Measurements from ENCODE around the gene CNOT1. TPM values are rescaled to one million over a fixed set of nuclear protein-coding genes. Genes with fewer than 3 reads are reported as not detected.

Gene CNOT1
- total RNA-seq, 1 experiment from 2014 or later, result 230 TPM

GRCh38 chr16:58472827-58473226, 156.8 kb downstream of the CNOT1 start (continued):
- TF ChIP-seq EZH2phosphoT487 (IDR thresholded peaks at IDR 0.05; ENCODE audit: borderline replicate concordance), result no peak
- no peak for TF ChIP-seq CBX3 (IDR thresholded peaks at IDR 0.05; ENCODE audit: low read depth)
- no peak for TF ChIP-seq MAX (IDR thresholded peaks at IDR 0.05)

GRCh38 chr16:58472266-58472665, 157.4 kb downstream of the CNOT1 start:
- Histone ChIP-seq H3K27ac (ENCODE audit: low read depth, low read length) (no peak overlapping the region), H3K4me1 (ENCODE audit: control insufficient read depth in 1 of 2, insufficient read depth in 2 of 2, low read length in 2 of 2) (no peaks in the 10 kb centered on the region), H3K27me3 (ENCODE audit: insufficient read depth, low read length) (no peaks in the 10 kb centered on the region), H2AFZ (ENCODE audit: low read depth, low read length, poor library complexity, severe bottlenecking) (no peak overlapping the region), H3K9me2 (ENCODE audit: insufficient read depth) (no peaks in the 10 kb centered on the region), H3K36me3 (ENCODE audit: control insufficient read depth in 1 of 2, insufficient read depth in 2 of 2, low read length in 2 of 2) (no peaks in the 10 kb centered on the region), H3K79me2 (ENCODE audit: insufficient read depth, low read length) (no peaks in the 10 kb centered on the region), H4K20me1 (ENCODE audit: insufficient read depth) (no peaks in the 10 kb centered on the region), H3K9me3 (ENCODE audit: control insufficient read depth in 1 of 2, insufficient read depth in 1 of 2, low read depth in 1 of 2, low read length in 2 of 2) (no peaks in the 10 kb centered on the region), H3K9ac (ENCODE audit: low read length) (no peak overlapping the region), H3K4me2 (ENCODE audit: low read length) (no peak overlapping the region), H3K4me3 (replicated peaks in 1 of 2; ENCODE audit: low read depth in 1 of 2, low read length in 2 of 2) (no peak overlapping the region)
- DNase-seq (ENCODE audit: low read depth, low spot score), result no peak
- POLR2A ChIA-PET, result no interaction called here
- ATAC-seq, result no peak
- CTCF ChIA-PET, result interaction anchor here (1.0 kb wide), 1 partner anchor 136 kb away, joined by 4 read pairs; no protein-coding TSS in a partner anchor
- RAD21 ChIA-PET (ENCODE audit: low non-redundant PET in 1 of 2, low total read pairs in 2 of 2, uncharacterized antibody in 2 of 2, unreplicated experiment in 2 of 2), result no interaction called here
- intact Hi-C loops (cut with micrococcal nuclease), result no loop called here
- no TSS peak for BruUV-seq (replicated peaks)
- no peak for TF ChIP-seq REST (IDR thresholded peaks at IDR 0.05; ENCODE audit: low read depth)
- no peak for TF ChIP-seq RAD21 (IDR thresholded peaks at IDR 0.05; ENCODE audit: low read depth)
- no peak for TF ChIP-seq ZBTB33 (IDR thresholded peaks at IDR 0.05; ENCODE audit: extremely low read depth, insufficient replicate concordance, low read length)
- no peak for TF ChIP-seq ZFX (IDR thresholded peaks at IDR 0.05)
- no peak for TF ChIP-seq POLR2A (IDR thresholded peaks at IDR 0.05; ENCODE audit: borderline replicate concordance, extremely low read depth, insufficient read depth, insufficient read length)
- TF ChIP-seq POLR2AphosphoS5 (IDR thresholded peaks at IDR 0.05; ENCODE audit: low read depth, low read length), result no peak

Data from HCT116 (cell line).